Effector memory CD8-positive, alpha-beta T cell (primary cell): ENCODE measurements around the gene RET.

Source experiments
- ATAC-seq: fragments of 150-1000 bp; cut with Tn5 transposase; replicated peaks from 2 replicates; pipeline ENCODE4 v1.10.0; 2021; ENCODE audit warnings: mild to moderate bottlenecking, moderate library complexity
- DNase-seq, 3 experiments: peaks; one replicate each; pipeline ENCODE4 v3.0.0; 2021
- H3K27ac Mint-ChIP-seq, 2 donors: one replicate each; pipeline ENCODE4 v1.8.0; 2022; ENCODE audit warnings: mild to moderate bottlenecking in 2 of 2, mixed read lengths in 2 of 2, moderate library complexity in 2 of 2
- H3K27me3 Mint-ChIP-seq, 2 donors: one replicate each; pipeline ENCODE4 v1.8.0; 2022; ENCODE audit warnings: mixed read lengths in 2 of 2
- H3K36me3 Mint-ChIP-seq: one replicate; pipeline ENCODE4 v1.8.0; 2022; ENCODE audit warnings: mild to moderate bottlenecking, moderate library complexity, mixed read lengths; ENCODE audit not compliant: insufficient read depth
- H3K4me1 Mint-ChIP-seq, 2 donors: one replicate each; pipeline ENCODE4 v1.8.0; 2022; ENCODE audit warnings: low read depth in 2 of 2, mixed read lengths in 2 of 2
- H3K4me3 Mint-ChIP-seq, 2 donors: one replicate each; pipeline ENCODE4 v1.8.0; 2022; ENCODE audit warnings: mild to moderate bottlenecking in 2 of 2, mixed read lengths in 2 of 2, moderate library complexity in 2 of 2
- H3K9me3 Mint-ChIP-seq, 2 donors: one replicate each; pipeline ENCODE4 v1.8.0; 2022; ENCODE audit warnings: mixed read lengths in 2 of 2

RET gene

GRCh38 chr10:43122096-43122495 is 45.2 kb downstream of the RET start:
- DNase-seq, result no peak
- Mint-ChIP-seq H3K9me3 (no peaks in the 10 kb centered on the region), H3K27ac (peak overlapping the region; percentile 90 to 97), H3K4me1 (peaks cover 25 to 31% of the 10 kb centered on the region in 2 donors), H3K36me3 (no peaks in the 10 kb centered on the region), H3K4me3 (peak overlapping the region in 1 of 2 donors; percentile 62), H3K27me3 (no peaks in the 10 kb centered on the region)
- no peak for ATAC-seq

GRCh38 chr10:43122826-43123225 is 46.0 kb downstream of the RET start:
- Mint-ChIP-seq H3K4me3 (no peak overlapping the region), H3K27me3 (no peaks in the 10 kb centered on the region), H3K27ac (no peak overlapping the region), H3K4me1 (peaks cover 31 to 34% of the 10 kb centered on the region in 2 donors), H3K36me3 (no peaks in the 10 kb centered on the region), H3K9me3 (no peaks in the 10 kb centered on the region)
- ATAC-seq (no peak), DNase-seq (no peak)

- no peaks in the 10 kb centered on the region for H3K9me3 Mint-ChIP-seq
- no peaks in the 10 kb centered on the region for H3K36me3 Mint-ChIP-seq
- DNase-seq (no peak), ATAC-seq (no peak)
- H3K27me3 Mint-ChIP-seq, result no peaks in the 10 kb centered on the region
- H3K27ac Mint-ChIP-seq, result peak overlapping the region in 1 of 2 donors; percentile 44
- H3K4me1 Mint-ChIP-seq, result peaks cover 32 to 33% of the 10 kb centered on the region in 2 donors
- no peak overlapping the region for H3K4me3 Mint-ChIP-seq
These were observed 46.7 kb downstream of the RET start for GRCh38 chr10:43123361-43124093.

- Mint-ChIP-seq H3K9me3 (no peaks in the 10 kb centered on the region), H3K36me3 (no peaks in the 10 kb centered on the region), H3K4me1 (peaks cover 33 to 38% of the 10 kb centered on the region in 2 donors), H3K27me3 (no peaks in the 10 kb centered on the region), H3K4me3 (no peak overlapping the region), H3K27ac (peak overlapping the region; percentile 38 to 44)
- DNase-seq (no peak), ATAC-seq (no peak)
These were observed 47.2 kb downstream of the RET start for GRCh38 chr10:43124094-43124521.

DNA sequence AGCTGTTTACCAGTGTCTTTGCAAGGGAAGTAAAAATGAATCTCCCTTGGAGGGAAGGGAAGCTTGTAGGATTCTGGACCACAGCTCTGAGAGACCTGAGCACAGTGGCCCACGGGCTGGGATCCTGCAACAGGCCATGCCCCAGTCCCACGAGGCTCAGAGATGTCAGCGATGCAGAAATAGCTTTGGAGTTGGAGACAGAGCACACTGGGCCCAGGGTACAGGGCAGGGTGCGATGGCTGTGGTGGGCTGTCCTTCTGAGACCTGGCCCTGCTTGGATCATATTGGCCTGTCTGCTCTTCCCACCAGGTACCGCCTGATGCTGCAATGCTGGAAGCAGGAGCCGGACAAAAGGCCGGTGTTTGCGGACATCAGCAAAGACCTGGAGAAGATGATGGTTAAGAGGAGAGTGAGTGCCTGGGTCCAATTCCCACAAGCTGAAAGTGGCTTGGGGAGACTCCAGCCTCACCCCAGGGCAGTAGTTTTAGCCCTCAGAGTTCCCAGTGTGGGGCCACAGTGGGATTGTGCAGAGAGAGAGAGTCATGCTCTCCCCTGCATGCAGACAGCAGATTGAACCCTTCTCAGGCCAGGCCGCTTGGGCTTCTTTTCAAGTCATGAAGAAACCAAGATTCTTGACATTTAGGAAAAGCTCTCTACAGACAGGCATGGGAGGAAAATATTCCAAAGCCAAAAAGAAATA is 47.9 kb downstream of the RET start:
- H3K4me1 Mint-ChIP-seq, result peaks cover 37 to 42% of the 10 kb centered on the region in 2 donors
- no peak overlapping the region for H3K4me3 Mint-ChIP-seq
- H3K9me3 Mint-ChIP-seq, result no peaks in the 10 kb centered on the region
- H3K36me3 Mint-ChIP-seq, result no peaks in the 10 kb centered on the region
- peak overlapping the region in 1 of 2 donors; percentile 38 for H3K27ac Mint-ChIP-seq
- H3K27me3 Mint-ChIP-seq, result no peaks in the 10 kb centered on the region
- ATAC-seq (no peak), DNase-seq (no peak)

DNA sequence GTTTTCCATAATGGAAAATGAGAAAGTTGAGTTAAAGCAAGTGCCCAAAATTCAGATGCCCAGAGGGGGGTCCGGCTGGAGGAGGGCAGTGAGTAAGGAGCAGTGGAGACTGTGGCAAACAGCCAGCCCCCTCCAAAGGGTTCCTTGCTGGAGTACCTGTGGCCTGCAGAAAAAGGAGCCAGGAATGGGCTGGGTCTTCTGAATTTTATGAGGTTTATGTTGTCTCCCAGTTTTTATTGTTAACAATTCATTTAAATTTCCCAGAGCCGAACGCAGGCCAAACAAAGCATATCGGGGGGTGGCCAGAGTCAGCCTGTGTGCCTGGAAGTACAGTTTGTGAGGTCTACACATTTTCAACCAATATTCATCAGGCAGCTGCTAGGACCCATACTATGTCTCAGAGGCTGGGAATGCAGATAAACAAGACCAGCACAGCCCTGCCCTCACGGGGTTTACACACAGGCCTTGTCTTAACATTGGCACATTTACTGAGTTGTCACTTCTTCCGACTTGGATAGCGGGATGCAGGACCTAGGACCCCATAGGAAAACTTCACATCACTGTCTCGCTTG is 48.5 kb downstream of the RET start:
- H3K27ac Mint-ChIP-seq, result peak overlapping the region in 1 of 2 donors; percentile 38
- no peak for ATAC-seq
- H3K4me1 Mint-ChIP-seq, result peaks cover 34 to 37% of the 10 kb centered on the region in 2 donors
- no peak overlapping the region for H3K4me3 Mint-ChIP-seq
- no peaks in the 10 kb centered on the region for H3K36me3 Mint-ChIP-seq
- no peaks in the 10 kb centered on the region for H3K27me3 Mint-ChIP-seq
- H3K9me3 Mint-ChIP-seq, result no peaks in the 10 kb centered on the region
- DNase-seq, result no peak

- Mint-ChIP-seq H3K27me3 (no peaks in the 10 kb centered on the region), H3K27ac (peak overlapping the region; percentile 49 to 89), H3K4me3 (peak overlapping the region in 1 of 2 donors; percentile 53), H3K36me3 (no peaks in the 10 kb centered on the region), H3K9me3 (no peaks in the 10 kb centered on the region), H3K4me1 (peaks cover 27 to 29% of the 10 kb centered on the region in 2 donors)
- no peak for DNase-seq
- ATAC-seq, result no peak
These were observed 49.2 kb downstream of the RET start for GRCh38 chr10:43125881-43126731.

- DNase-seq (no peak), ATAC-seq (peak; percentile 24)
- no peaks in the 10 kb centered on the region for H3K36me3 Mint-ChIP-seq
- peak overlapping the region; percentile 49 to 89 for H3K27ac Mint-ChIP-seq
- peak overlapping the region; percentile 4 to 53 for H3K4me3 Mint-ChIP-seq
- peaks cover 19 to 23% of the 10 kb centered on the region in 2 donors for H3K4me1 Mint-ChIP-seq
- no peaks in the 10 kb centered on the region for H3K27me3 Mint-ChIP-seq
- H3K9me3 Mint-ChIP-seq, result no peaks in the 10 kb centered on the region
These were observed 50.0 kb downstream of the RET start for GRCh38 chr10:43126759-43127424.

DNA sequence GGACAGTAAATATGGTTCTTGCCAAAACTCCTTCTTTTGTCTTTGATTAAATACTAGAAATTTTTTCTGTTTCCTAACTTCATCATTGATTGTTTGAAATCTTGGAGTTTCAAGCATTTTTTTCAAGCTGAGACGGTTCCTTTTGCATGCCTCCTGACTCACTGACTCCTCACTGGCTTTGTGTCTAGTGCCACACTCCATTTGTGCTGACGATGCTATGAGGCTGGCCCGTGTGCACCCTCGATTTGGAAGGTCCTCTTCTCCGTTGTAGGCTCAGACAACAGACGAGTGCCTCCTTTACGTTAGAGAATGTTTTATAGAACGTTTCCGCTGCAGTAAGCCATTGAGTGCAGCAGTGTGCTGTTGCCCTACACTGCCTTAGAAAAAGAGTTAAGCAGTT is 50.6 kb downstream of the RET start:
- Mint-ChIP-seq H3K4me1 (peaks cover 19 to 23% of the 10 kb centered on the region in 2 donors), H3K36me3 (no peaks in the 10 kb centered on the region), H3K9me3 (no peaks in the 10 kb centered on the region), H3K27ac (peak overlapping the region; percentile 29 to 89), H3K4me3 (peak overlapping the region in 1 of 2 donors; percentile 53), H3K27me3 (no peaks in the 10 kb centered on the region)
- no peak for DNase-seq
- ATAC-seq, result no peak

DNA sequence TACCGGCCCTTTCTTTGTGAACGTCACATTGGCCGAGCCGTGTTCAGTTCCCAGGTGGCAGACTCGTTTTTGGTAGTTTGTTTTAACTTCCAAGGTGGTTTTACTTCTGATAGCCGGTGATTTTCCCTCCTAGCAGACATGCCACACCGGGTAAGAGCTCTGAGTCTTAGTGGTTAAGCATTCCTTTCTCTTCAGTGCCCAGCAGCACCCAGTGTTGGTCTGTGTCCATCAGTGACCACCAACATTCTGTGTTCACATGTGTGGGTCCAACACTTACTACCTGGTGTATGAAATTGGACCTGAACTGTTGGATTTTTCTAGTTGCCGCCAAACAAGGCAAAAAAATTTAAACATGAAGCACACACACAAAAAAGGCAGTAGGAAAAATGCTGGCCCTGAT is 51.5 kb downstream of the RET start:
- no peak for ATAC-seq
- H3K4me3 Mint-ChIP-seq, result no peak overlapping the region
- H3K27me3 Mint-ChIP-seq, result no peaks in the 10 kb centered on the region
- no peaks in the 10 kb centered on the region for H3K36me3 Mint-ChIP-seq
- H3K4me1 Mint-ChIP-seq, result peaks cover 19 to 30% of the 10 kb centered on the region in 2 donors
- peak overlapping the region; percentile 70 to 89 for H3K27ac Mint-ChIP-seq
- no peaks in the 10 kb centered on the region for H3K9me3 Mint-ChIP-seq
- no peak for DNase-seq

GRCh38 chr10:43128958-43129706 is 52.3 kb downstream of the RET start:
- no peaks in the 10 kb centered on the region for H3K9me3 Mint-ChIP-seq
- H3K36me3 Mint-ChIP-seq, result no peaks in the 10 kb centered on the region
- H3K27me3 Mint-ChIP-seq, result no peaks in the 10 kb centered on the region
- peaks cover 17 to 30% of the 10 kb centered on the region in 2 donors for H3K4me1 Mint-ChIP-seq
- peak; percentile 80 for ATAC-seq
- DNase-seq, result no peak
- peak overlapping the region; percentile 70 to 89 for H3K27ac Mint-ChIP-seq
- peak overlapping the region in 1 of 2 donors; percentile 40 for H3K4me3 Mint-ChIP-seq

- Mint-ChIP-seq H3K36me3 (no peaks in the 10 kb centered on the region), H3K4me1 (peaks cover 20 to 35% of the 10 kb centered on the region in 2 donors), H3K4me3 (no peak overlapping the region), H3K9me3 (no peaks in the 10 kb centered on the region), H3K27ac (no peak overlapping the region), H3K27me3 (no peaks in the 10 kb centered on the region)
- ATAC-seq, result no peak
- DNase-seq, result no peak
These were observed 53.9 kb downstream of the RET start for GRCh38 chr10:43130770-43131171.
